GM19351 (cell line): ENCODE results near the gene GFER.
"Not testable (repeated sequence)": the region's sequence is repeated elsewhere in the genome, so short reads cannot be mapped to it uniquely, and the experiment has no call there.

Source experiments
- ATAC-seq: cut with Tn5 transposase; IDR thresholded peaks from one replicate; pipeline ENCODE4 v1.9.1; 2021; ENCODE audit warnings: mild to moderate bottlenecking, moderate library complexity; ENCODE audit not compliant: unreplicated experiment

GFER gene

GRCh38 chr16:2025251-2025650 is 41.3 kb downstream of the GFER start:
- no peak for ATAC-seq

- ATAC-seq: no peak
Observed at GRCh38 chr16:2025878-2026460, 42.0 kb downstream of the GFER start.

- no peak for ATAC-seq
Observed at GRCh38 chr16:2026461-2027023, 42.5 kb downstream of the GFER start, which contains the start of gene NHERF2. NHERF2 (plus strand) TSS chr16:2026902; CDS start chr16:2027006, 104 bp downstream.

GRCh38 chr16:2027024-2028010 is 43.3 kb downstream of the GFER start:
- ATAC-seq: no peak

- ATAC-seq: no peak
Observed at GRCh38 chr16:2028146-2028545, 44.2 kb downstream of the GFER start.

GRCh38 chr16:2028620-2029220 is 44.7 kb downstream of the GFER start:
- ATAC-seq: no peak

GRCh38 chr16:2029350-2029749 is 45.4 kb downstream of the GFER start:
- no peak for ATAC-seq

- ATAC-seq: no peak
Observed at GRCh38 chr16:2030036-2030435, 46.0 kb downstream of the GFER start.

GRCh38 chr16:2031081-2031577 is 47.1 kb downstream of the GFER start:
- ATAC-seq: no peak

- no peak for ATAC-seq
Observed at GRCh38 chr16:2032285-2033056, 48.5 kb downstream of the GFER start.

- no peak for ATAC-seq
Observed at GRCh38 chr16:2033057-2033908, 49.3 kb downstream of the GFER start.

GRCh38 chr16:2033909-2034695 is 50.1 kb downstream of the GFER start:
- not testable (repeated sequence) for ATAC-seq

- ATAC-seq: no peak
Observed at GRCh38 chr16:2034696-2035430, 50.9 kb downstream of the GFER start.

- ATAC-seq: no peak
Observed at GRCh38 chr16:2035431-2036199, 51.6 kb downstream of the GFER start.

GRCh38 chr16:2036200-2036966 is 52.4 kb downstream of the GFER start:
- no peak for ATAC-seq

GRCh38 chr16:2037115-2037514 is 53.1 kb downstream of the GFER start:
- no peak for ATAC-seq
